ENCODE results near the gene RNF144A.

RNF144A gene

DNA sequence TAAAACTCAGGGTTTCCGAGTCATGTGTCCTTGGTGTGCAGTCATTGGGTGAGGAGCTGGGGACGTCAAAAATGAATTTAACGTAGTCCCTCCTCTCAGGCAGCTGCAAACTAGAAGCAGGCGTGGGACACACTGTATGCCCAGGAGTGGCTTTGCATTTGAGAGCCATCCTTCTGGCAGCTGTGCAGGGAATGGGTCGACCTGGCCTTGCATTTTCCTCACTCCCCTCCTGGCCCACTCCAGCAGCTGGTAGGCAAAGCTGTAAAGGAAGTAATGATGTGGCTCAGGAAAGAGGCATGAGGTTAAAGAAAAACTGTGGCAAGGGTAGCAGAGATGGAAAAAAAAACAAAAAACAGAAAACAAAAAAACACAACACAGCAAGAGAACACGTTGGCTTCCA, 46.5 kb downstream of the RNF144A start:
- Histone ChIP-seq H3K4me3 (ENCODE audit: low read length) (no peak overlapping the region), H3K27ac (ENCODE audit: low read depth, low read length) (no peak overlapping the region), H3K9me3 (ENCODE audit: insufficient read depth, low read depth, low read length) (no peaks in the 10 kb centered on the region), H3K9ac (ENCODE audit: low read depth, low read length) (no peak overlapping the region), H3K27me3 (ENCODE audit: insufficient read depth, low read length) (no peaks in the 10 kb centered on the region), H3K36me3 (ENCODE audit: insufficient read depth, low read length) (no peaks in the 10 kb centered on the region), H3K4me1 (ENCODE audit: insufficient read depth, low read length) (no peaks in the 10 kb centered on the region)
- WGBS, result 96% methylated on average over 6 of the region's 6 CpGs

GRCh38 chr2:6965071-6965795, 48.0 kb downstream of the RNF144A start:
- Histone ChIP-seq H3K27ac (ENCODE audit: low read depth, low read length) (no peak overlapping the region), H3K36me3 (ENCODE audit: insufficient read depth, low read length) (peaks cover 3% of the 10 kb centered on the region; the same call in 1 of the 2 replicates), H3K9me3 (ENCODE audit: insufficient read depth, low read depth, low read length) (no peaks in the 10 kb centered on the region), H3K27me3 (ENCODE audit: insufficient read depth, low read length) (no peaks in the 10 kb centered on the region), H3K9ac (ENCODE audit: low read depth, low read length) (no peak overlapping the region), H3K4me1 (ENCODE audit: insufficient read depth, low read length) (no peaks in the 10 kb centered on the region), H3K4me3 (ENCODE audit: low read length) (no peak overlapping the region)
- WGBS, result 93% methylated on average over 18 of the region's 19 CpGs

DNA sequence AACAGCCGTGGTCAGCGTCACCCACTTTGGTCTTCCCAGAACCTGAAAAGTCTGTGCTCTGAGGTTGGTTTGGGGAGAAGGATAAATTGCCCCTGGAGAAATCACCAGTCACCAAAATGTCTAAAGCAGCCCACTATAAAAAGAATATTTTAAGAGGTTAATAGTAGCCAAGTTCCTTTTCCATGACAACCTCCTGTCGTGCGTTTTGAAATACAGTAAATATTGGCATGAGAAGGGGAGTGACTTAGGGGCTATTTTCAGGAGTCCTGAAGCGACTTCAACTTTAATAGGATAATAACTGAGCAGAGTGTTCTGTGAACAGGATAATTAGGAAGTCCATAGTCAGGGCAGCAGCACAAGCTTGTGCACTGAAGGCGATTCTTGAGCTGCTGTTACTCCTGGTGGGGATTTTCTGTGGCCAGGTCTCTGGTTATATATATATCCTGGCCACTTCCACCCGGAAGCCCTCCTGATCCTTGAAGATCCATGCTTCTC, 49.3 kb downstream of the RNF144A start:
- WGBS, result 94% methylated on average over 7 of the region's 7 CpGs
- Histone ChIP-seq H3K4me3 (ENCODE audit: low read length) (no peak overlapping the region), H3K27me3 (ENCODE audit: insufficient read depth, low read length) (no peaks in the 10 kb centered on the region), H3K36me3 (ENCODE audit: insufficient read depth, low read length) (peaks cover 4% of the 10 kb centered on the region; the same call in 1 of the 2 replicates), H3K9me3 (ENCODE audit: insufficient read depth, low read depth, low read length) (no peaks in the 10 kb centered on the region), H3K4me1 (ENCODE audit: insufficient read depth, low read length) (no peaks in the 10 kb centered on the region), H3K9ac (ENCODE audit: low read depth, low read length) (no peak overlapping the region), H3K27ac (ENCODE audit: low read depth, low read length) (no peak overlapping the region)

DNA sequence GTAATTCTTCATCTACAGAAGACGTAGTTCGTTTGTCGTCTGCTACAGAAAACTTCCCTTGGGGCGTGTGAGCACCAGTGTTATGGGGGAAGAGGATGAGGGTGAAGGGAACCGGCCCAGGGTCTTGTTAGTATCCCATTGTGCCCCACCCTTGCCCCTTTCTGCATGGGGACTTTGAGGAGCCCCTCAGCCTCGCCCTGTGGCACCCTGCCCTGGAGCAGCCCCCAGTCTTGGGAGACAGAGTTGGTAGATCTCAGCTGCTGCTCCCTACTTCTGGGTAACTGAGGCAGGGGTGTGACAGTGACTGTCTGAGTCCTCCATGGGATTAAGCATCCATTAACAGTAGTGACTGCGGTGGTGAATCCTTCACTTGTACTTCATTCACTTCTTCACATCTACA, 50.1 kb downstream of the RNF144A start:
- no peak overlapping the region for H3K4me3 ChIP-seq (ENCODE audit: low read length)
- no peaks in the 10 kb centered on the region for H3K9me3 ChIP-seq (ENCODE audit: insufficient read depth, low read depth, low read length)
- 82% methylated on average over 7 of the region's 7 CpGs for WGBS
- H3K9ac ChIP-seq (ENCODE audit: low read depth, low read length), result no peak overlapping the region
- H3K36me3 ChIP-seq (ENCODE audit: insufficient read depth, low read length), result peaks cover 4% of the 10 kb centered on the region; the same call in 1 of the 2 replicates
- H3K27me3 ChIP-seq (ENCODE audit: insufficient read depth, low read length), result no peaks in the 10 kb centered on the region
- no peaks in the 10 kb centered on the region for H3K4me1 ChIP-seq (ENCODE audit: insufficient read depth, low read length)
- no peak overlapping the region for H3K27ac ChIP-seq (ENCODE audit: low read depth, low read length)

DNA sequence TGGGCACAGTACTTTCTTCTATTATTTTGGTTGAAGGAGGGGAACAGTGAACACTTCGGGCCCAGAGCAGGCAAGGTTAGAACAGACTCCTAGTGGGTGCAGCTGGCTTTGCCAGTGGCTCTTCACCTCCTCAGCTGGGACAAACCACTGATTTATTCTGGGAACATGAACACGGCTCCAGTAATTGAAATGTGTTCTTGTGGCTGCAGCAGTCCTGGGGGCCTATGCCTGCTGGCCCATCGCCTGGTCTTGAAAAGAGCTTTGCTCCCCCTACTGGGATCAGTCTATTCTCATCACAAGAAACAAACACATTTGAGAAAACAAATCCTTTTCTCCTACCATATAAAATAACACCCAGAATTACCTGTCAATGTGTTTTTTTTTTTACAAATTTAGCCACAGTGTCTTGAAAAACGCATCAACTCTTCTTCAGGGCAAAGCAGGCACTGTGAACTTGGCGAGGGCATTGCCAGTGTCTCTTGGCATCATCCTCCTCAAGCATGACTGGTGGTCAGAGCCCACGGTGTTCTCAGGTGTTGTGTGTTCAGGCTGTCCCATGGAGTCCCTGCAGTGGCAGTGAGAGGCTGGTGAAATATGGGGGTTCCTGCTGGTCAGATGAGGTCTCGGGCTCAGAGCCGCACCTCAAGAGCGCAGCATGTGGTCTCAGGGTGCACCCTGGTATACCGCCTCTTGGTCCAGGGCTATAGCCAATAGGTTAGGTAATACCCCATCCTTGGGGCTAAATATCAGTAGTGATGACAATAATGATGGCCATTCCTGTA, 51.3 kb downstream of the RNF144A start:
- H3K27me3 ChIP-seq (ENCODE audit: insufficient read depth, low read length), result no peaks in the 10 kb centered on the region
- 92% methylated on average over 10 of the region's 10 CpGs for WGBS
- no peak overlapping the region for H3K9ac ChIP-seq (ENCODE audit: low read depth, low read length)
- no peaks in the 10 kb centered on the region for H3K9me3 ChIP-seq (ENCODE audit: insufficient read depth, low read depth, low read length)
- no peaks in the 10 kb centered on the region for H3K4me1 ChIP-seq (ENCODE audit: insufficient read depth, low read length)
- H3K36me3 ChIP-seq (ENCODE audit: insufficient read depth, low read length), result peaks cover 4% of the 10 kb centered on the region; the same call in 1 of the 2 replicates
- no peak overlapping the region for H3K4me3 ChIP-seq (ENCODE audit: low read length)
- no peak overlapping the region for H3K27ac ChIP-seq (ENCODE audit: low read depth, low read length)

DNA sequence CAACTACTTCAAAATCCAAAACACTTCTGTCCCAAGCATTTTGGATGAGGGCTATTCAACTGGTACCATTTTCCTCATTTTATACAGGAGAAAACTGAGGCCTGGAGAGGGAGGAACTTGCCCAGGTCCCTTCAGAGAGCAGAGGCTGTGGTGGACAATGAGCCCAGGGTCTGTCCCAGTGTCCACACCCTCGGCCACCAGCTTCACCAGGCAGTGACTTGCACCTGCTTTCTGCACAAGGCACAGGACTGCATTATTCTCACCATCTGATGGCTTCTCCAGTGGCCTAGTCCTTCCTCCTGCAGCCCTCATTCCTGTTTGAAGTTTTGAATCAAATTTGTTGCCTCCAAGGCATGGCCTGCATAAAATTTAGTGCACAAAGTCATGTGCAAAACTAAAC, 53.3 kb downstream of the RNF144A start:
- peaks cover 4% of the 10 kb centered on the region; the same call in 1 of the 2 replicates for H3K36me3 ChIP-seq (ENCODE audit: insufficient read depth, low read length)
- no peak overlapping the region for H3K27ac ChIP-seq (ENCODE audit: low read depth, low read length)
- no peaks in the 10 kb centered on the region for H3K27me3 ChIP-seq (ENCODE audit: insufficient read depth, low read length)
- WGBS, result 74% methylated on average over 1 of the region's 1 CpG
- H3K9me3 ChIP-seq (ENCODE audit: insufficient read depth, low read depth, low read length), result no peaks in the 10 kb centered on the region
- H3K9ac ChIP-seq (ENCODE audit: low read depth, low read length), result no peak overlapping the region
- H3K4me1 ChIP-seq (ENCODE audit: insufficient read depth, low read length), result no peaks in the 10 kb centered on the region
- no peak overlapping the region for H3K4me3 ChIP-seq (ENCODE audit: low read length)

GRCh38 chr2:6970976-6971480, 53.8 kb downstream of the RNF144A start:
- no peak overlapping the region for H3K9ac ChIP-seq (ENCODE audit: low read depth, low read length)
- no peaks in the 10 kb centered on the region for H3K27me3 ChIP-seq (ENCODE audit: insufficient read depth, low read length)
- 95% methylated on average over 4 of the region's 4 CpGs for WGBS
- H3K9me3 ChIP-seq (ENCODE audit: insufficient read depth, low read depth, low read length), result no peaks in the 10 kb centered on the region
- H3K4me3 ChIP-seq (ENCODE audit: low read length), result no peak overlapping the region
- H3K36me3 ChIP-seq (ENCODE audit: insufficient read depth, low read length), result peaks cover 4% of the 10 kb centered on the region; the same call in 1 of the 2 replicates
- H3K27ac ChIP-seq (ENCODE audit: low read depth, low read length), result no peak overlapping the region
- no peaks in the 10 kb centered on the region for H3K4me1 ChIP-seq (ENCODE audit: insufficient read depth, low read length)

- peaks cover 4% of the 10 kb centered on the region; the same call in 1 of the 2 replicates for H3K36me3 ChIP-seq (ENCODE audit: insufficient read depth, low read length)
- H3K4me3 ChIP-seq (ENCODE audit: low read length), result no peak overlapping the region
- H3K27ac ChIP-seq (ENCODE audit: low read depth, low read length), result no peak overlapping the region
- 97% methylated on average over 2 of the region's 2 CpGs for WGBS
- no peaks in the 10 kb centered on the region for H3K4me1 ChIP-seq (ENCODE audit: insufficient read depth, low read length)
- H3K9me3 ChIP-seq (ENCODE audit: insufficient read depth, low read depth, low read length), result no peaks in the 10 kb centered on the region
- H3K9ac ChIP-seq (ENCODE audit: low read depth, low read length), result no peak overlapping the region
- H3K27me3 ChIP-seq (ENCODE audit: insufficient read depth, low read length), result no peaks in the 10 kb centered on the region
Measured at GRCh38 chr2:6971502-6971901, 54.3 kb downstream of the RNF144A start.

DNA sequence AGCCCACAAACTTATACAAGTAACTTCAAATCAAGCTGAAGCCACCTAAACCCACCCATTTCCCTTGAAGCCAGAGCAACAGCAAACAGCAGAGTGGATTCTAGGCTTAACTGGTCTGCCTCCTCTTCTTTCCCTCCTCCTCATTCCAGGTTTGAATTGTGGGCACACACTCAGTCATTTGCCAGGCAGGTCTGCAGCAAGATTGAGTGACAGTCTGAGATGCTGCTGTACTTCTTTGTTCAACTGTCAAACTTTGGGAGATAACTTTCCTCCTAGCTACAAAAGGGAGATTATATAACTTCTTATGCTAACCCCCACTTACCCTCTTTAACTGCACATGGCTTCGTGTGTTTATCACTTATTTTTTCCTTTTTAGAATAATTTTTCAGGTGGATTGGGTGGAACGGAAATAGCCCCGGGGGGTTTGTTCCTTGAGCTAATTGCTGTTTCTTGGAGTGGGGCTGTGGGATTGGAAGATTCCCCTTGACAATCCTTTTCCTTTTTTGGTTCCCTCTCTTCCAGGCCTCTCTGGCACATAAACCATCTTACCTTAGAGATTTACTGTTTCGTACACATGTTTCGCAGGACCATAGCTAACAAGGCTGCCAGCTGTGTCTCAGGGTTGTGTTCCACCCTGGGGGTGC, 55.0 kb downstream of the RNF144A start:
- Histone ChIP-seq H3K9ac (ENCODE audit: low read depth, low read length) (no peak overlapping the region), H3K27ac (ENCODE audit: low read depth, low read length) (no peak overlapping the region), H3K4me3 (ENCODE audit: low read length) (no peak overlapping the region), H3K9me3 (ENCODE audit: insufficient read depth, low read depth, low read length) (no peaks in the 10 kb centered on the region), H3K4me1 (ENCODE audit: insufficient read depth, low read length) (no peaks in the 10 kb centered on the region), H3K27me3 (ENCODE audit: insufficient read depth, low read length) (no peaks in the 10 kb centered on the region), H3K36me3 (ENCODE audit: insufficient read depth, low read length) (peaks cover 4% of the 10 kb centered on the region; the same call in 1 of the 2 replicates)
- 96% methylated on average over 2 of the region's 5 CpGs for WGBS

GRCh38 chr2:6973895-6974545, 56.8 kb downstream of the RNF144A start:
- Histone ChIP-seq H3K27me3 (ENCODE audit: insufficient read depth, low read length) (no peaks in the 10 kb centered on the region), H3K4me3 (ENCODE audit: low read length) (no peak overlapping the region), H3K9ac (ENCODE audit: low read depth, low read length) (no peak overlapping the region), H3K27ac (ENCODE audit: low read depth, low read length) (no peak overlapping the region), H3K36me3 (ENCODE audit: insufficient read depth, low read length) (peaks cover 4% of the 10 kb centered on the region; the same call in 1 of the 2 replicates), H3K9me3 (ENCODE audit: insufficient read depth, low read depth, low read length) (no peaks in the 10 kb centered on the region), H3K4me1 (ENCODE audit: insufficient read depth, low read length) (no peaks in the 10 kb centered on the region)
- 84% methylated on average over 7 of the region's 7 CpGs for WGBS

All from HUES64 (cell line).